ENCODE data around the gene CD93. TPM values are rescaled to one million over a fixed set of nuclear protein-coding genes. Genes with fewer than 3 reads are reported as not detected.

CD93 gene
- total RNA-seq, 1 donor from 2014 or later, result 37.0 TPM

DNA sequence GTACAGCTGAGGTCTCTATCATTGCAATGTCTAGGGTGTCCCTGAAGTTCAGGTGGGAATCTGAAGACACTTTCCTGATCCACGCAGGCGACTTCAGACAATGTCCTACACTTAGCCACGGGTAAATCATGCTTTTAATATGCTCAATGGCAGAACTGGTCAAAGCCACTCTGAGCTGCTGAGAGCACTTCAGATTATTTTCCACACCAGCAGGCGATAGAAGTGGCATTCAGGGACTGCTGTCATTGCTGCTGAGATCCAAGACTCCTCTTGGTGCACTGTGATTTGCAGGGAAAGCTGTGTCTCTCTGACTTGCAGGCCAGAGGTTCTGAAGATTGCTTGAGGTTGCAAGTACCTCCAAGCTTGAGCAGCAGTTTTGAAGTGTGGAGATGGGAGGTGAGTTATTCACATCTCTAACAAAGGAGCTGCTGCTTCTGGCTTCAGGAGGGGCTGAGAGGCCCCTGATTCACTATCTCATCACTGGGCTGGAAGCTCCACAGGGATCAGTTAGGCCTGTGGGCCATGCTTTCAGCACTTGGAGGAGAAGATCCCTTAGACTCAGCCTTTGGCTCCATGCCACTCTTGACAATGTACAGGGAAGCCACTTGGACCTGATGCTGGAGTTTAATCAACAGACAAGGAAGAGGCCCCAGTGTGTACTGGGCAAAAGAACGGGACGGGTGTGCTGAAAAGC is 53.9 kb downstream of the CD93 start:
- intact Hi-C loops (cut with DNase I), result no loop called here
- DNase-seq (no peak), ATAC-seq (ENCODE audit: poor library complexity) (peak; percentile 92)

DNA sequence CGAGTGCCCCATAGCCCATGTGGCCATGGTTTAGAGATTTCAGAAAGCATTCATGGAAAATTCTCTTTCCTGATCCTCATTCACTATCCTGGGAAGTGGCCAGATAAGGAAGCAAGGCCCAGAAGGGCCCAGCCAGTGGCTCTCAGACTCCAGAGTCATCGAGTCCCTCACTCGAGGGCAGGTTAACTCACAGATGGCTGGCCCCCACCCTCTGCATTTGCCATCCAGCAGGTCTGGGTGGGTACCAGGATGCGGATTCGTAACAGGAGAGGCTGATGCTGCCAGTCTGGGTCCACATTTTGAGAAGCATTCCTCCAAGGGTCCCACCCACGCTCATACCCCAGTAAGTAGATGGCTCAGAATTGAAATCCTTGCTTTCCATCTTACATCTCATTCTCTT is 54.8 kb downstream of the CD93 start:
- DNase-seq (no peak), ATAC-seq (ENCODE audit: poor library complexity) (no peak)
- intact Hi-C loops (cut with DNase I), result no loop called here

Other genes starting within 250 kb of the CD93 start
- gene SSTR4, start 51.0 kb downstream of the CD93 start, total RNA-seq, result not detected
- 11.8 TPM for gene THBD, start 36.7 kb downstream of the CD93 start, total RNA-seq